A549 (cell line): ENCODE results near the gene FOXM1. TPM values are rescaled to one million over a fixed set of nuclear protein-coding genes. Genes with fewer than 3 reads are reported as not detected.

Source experiments
- ATAC-seq, 2 experiments: fragments of 200-7000 bp in 1 of 2; fragments of >200 bp in 1 of 2; cut with Nextera tagmentation in 1 of 2; cut with Tn5 transposase in 1 of 2; 3 replicates each; pipeline versions ENCODE4 v1.8.0 to v1.9.1; 2018 to 2020; ENCODE audit warnings: mild to moderate bottlenecking in 1 of 2, moderate library complexity in 1 of 2
- CTCF ChIA-PET: fragments of 300-600 bp; sonication (Branson Sonifier 250); formaldehyde crosslinking; extraction: SDS; loops from one replicate; lab custom pipeline; 2021; ENCODE audit warnings: antibody characterized with exemption, inconsistent platforms; lab: Yijun Ruan, JAX
- POLR2A ChIA-PET: fragments of 350-600 bp; formaldehyde crosslinking; extraction: SDS; loops from one replicate; lab custom pipeline; 2021; ENCODE audit warnings: antibody characterized with exemption, inconsistent platforms; lab: Yijun Ruan, JAX
- DNase-seq, 2 experiments: peaks; one replicate each; pipeline versions ENCODE4 v3.0.0 to v3.0.0-alpha.2; 2011 to 2016; ENCODE audit warnings: low read depth in 1 of 2, low spot score in 1 of 2
- FAIRE-seq: peaks from 2 replicates; lab custom pipeline; 2011; peaks lifted over from hg19 to GRCh38; lab: Jason Lieb, UNC
- H3K27ac ChIP-seq, 2 experiments: fragments of >200 bp; sonication (Bioruptor Twin); formaldehyde crosslinking; 3 replicates each; pipeline ENCODE4 v1.5.1; 2016 to 2017
- H3K4me1 ChIP-seq: fragments of >200 bp; sonication (Bioruptor Twin); formaldehyde crosslinking; 3 replicates; pipeline ENCODE4 v1.6.1; 2016
- H3K4me2 ChIP-seq: fragments of >200 bp; sonication (Bioruptor Twin); formaldehyde crosslinking; 3 replicates; pipeline ENCODE4 v1.6.1; 2016
- H3K4me3 ChIP-seq: fragments of >200 bp; sonication (Bioruptor Twin); formaldehyde crosslinking; 3 replicates; pipeline ENCODE4 v1.5.1; 2016
- H3K9me3 ChIP-seq: fragments of >200 bp; sonication (Bioruptor Twin); formaldehyde crosslinking; 3 replicates; pipeline ENCODE4 v1.6.1; 2016
- BHLHE40 ChIP-seq: IDR thresholded peaks from 2 replicates; pipeline ENCODE4 v1.6.1; 2012; ENCODE audit warnings: low read depth, low read length, inconsistent platforms
- CBX2 ChIP-seq: fragments of 200-600 bp; sonication (generic); IDR thresholded peaks from 2 replicates; pipeline ENCODE4 v1.6.1; 2016; ENCODE audit warnings: low read depth, mild to moderate bottlenecking, borderline replicate concordance
- EHMT2 ChIP-seq: fragments of 200-600 bp; sonication (generic); IDR thresholded peaks from 2 replicates; pipeline ENCODE4 v1.6.1; 2016; ENCODE audit warnings: antibody characterized with exemption, low read depth, mild to moderate bottlenecking, moderate library complexity
- ESRRA ChIP-seq: fragments of 150-350 bp; IDR thresholded peaks from 2 replicates; pipeline ENCODE4 v1.6.1; 2014; ENCODE audit warnings: mild to moderate bottlenecking, low read length, borderline replicate concordance
- GATA3 ChIP-seq: IDR thresholded peaks from 2 replicates; pipeline ENCODE4 v1.6.1; 2012; ENCODE audit warnings: borderline replicate concordance
- HDAC2 ChIP-seq: fragments of 200-600 bp; sonication (generic); IDR thresholded peaks from 2 replicates; pipeline ENCODE4 v1.6.1; 2016
- HOXA7 ChIP-seq: fragments of 250-450 bp; sonication (Bioruptor Pico); IDR thresholded peaks from 2 replicates; pipeline ENCODE4 v1.5.0; 2020; ENCODE audit warnings: mild to moderate bottlenecking, moderate library complexity
- HOXB13 ChIP-seq: fragments of 250-450 bp; sonication (Bioruptor Pico); IDR thresholded peaks from 2 replicates; pipeline ENCODE4 v1.5.0; 2020; ENCODE audit warnings: low read depth, mild to moderate bottlenecking, moderate library complexity
- KDM1A ChIP-seq: fragments of 200-600 bp; sonication (generic); IDR thresholded peaks from 2 replicates; pipeline ENCODE4 v1.6.1; 2016; ENCODE audit warnings: low read depth, mild to moderate bottlenecking
- MAFK ChIP-seq: fragments of 450-650 bp; IDR thresholded peaks from 2 replicates; pipeline ENCODE4 v1.6.1; 2014; ENCODE audit not compliant: partially characterized antibody
- MAZ ChIP-seq: fragments of 150-350 bp; IDR thresholded peaks from 2 replicates; pipeline ENCODE4 v1.6.1; 2014; ENCODE audit warnings: antibody characterized with exemption, low read depth, low read length, borderline replicate concordance
- NR3C1 ChIP-seq: fragments of >200 bp; sonication (Bioruptor Twin); formaldehyde crosslinking; IDR thresholded peaks from 3 replicates; pipeline ENCODE4 v1.6.1; 2017
- PHF8 ChIP-seq: fragments of 200-600 bp; sonication (generic); IDR thresholded peaks from 2 replicates; pipeline ENCODE4 v1.6.1; 2016; ENCODE audit warnings: low read depth, mild to moderate bottlenecking, antibody characterized with exemption, moderate library complexity, borderline replicate concordance
- POLR2A ChIP-seq: IDR thresholded peaks from 2 replicates; pipeline ENCODE4 v1.6.1; 2012; ENCODE audit warnings: mild to moderate bottlenecking, low read length
- RCOR1 ChIP-seq: fragments of 150-350 bp; IDR thresholded peaks from 2 replicates; pipeline ENCODE4 v1.6.1; 2014; ENCODE audit warnings: antibody characterized with exemption, low read length, low read depth
- RFX5 ChIP-seq: fragments of 450-650 bp; IDR thresholded peaks from 2 replicates; pipeline ENCODE4 v1.7.1; 2014; ENCODE audit warnings: antibody characterized with exemption, mild to moderate bottlenecking, moderate library complexity
- RNF2 ChIP-seq: fragments of 200-600 bp; sonication (generic); IDR thresholded peaks from 2 replicates; pipeline ENCODE4 v1.6.1; 2016; ENCODE audit warnings: low read depth, mild to moderate bottlenecking, antibody characterized with exemption, moderate library complexity, borderline replicate concordance
- SMC3 ChIP-seq: fragments of >200 bp; sonication (Bioruptor Twin); formaldehyde crosslinking; IDR thresholded peaks from 3 replicates; pipeline ENCODE4 v1.6.1; 2018; ENCODE audit warnings: inconsistent platforms
- SREBF2 ChIP-seq: fragments of 450-650 bp; IDR thresholded peaks from 2 replicates; pipeline ENCODE4 v1.6.1; 2014; ENCODE audit warnings: mild to moderate bottlenecking, moderate library complexity
- TFCP2L1 ChIP-seq: fragments of 250-450 bp; sonication (Bioruptor Pico); IDR thresholded peaks from 2 replicates; pipeline ENCODE4 v1.5.0; 2021; ENCODE audit warnings: mild to moderate bottlenecking
- ZFP36 ChIP-seq: fragments of 450-650 bp; IDR thresholded peaks from 2 replicates; pipeline ENCODE4 v1.6.1; 2014; ENCODE audit warnings: borderline replicate concordance; ENCODE audit not compliant: partially characterized antibody
- WGBS: methylation state at CpG from one replicate; pipeline ENCODE4 v1.1.6; 2017; ENCODE audit errors: missing lambda C conversion rate; 5-methylcytosine and 5-hydroxymethylcytosine counted together
- polyA plus RNA-seq, 4 experiments: library from polyadenylated mRNA; depleted of rRNA in 3 of 4; stranded (reverse); fragments of >200 nt; fragmentation: RNase III in 1 of 4; extraction: RNeasy Plus Mini Kit Qiagen cat#74134 plus additional on column Dnase treatment in 1 of 4; gene quantifications; 2 replicates in 3 of 4; 3 replicates in 1 of 4; pipeline ENCODE4 v1.2.3, GENCODE V29; 2011 to 2017
- TF ChIP-seq, protein P1 (sequence below): IDR thresholded peaks from 2 replicates; pipeline ENCODE4 v1.6.1; 2012
- TF ChIP-seq, protein P2 (sequence below): fragments of 450-650 bp; IDR thresholded peaks from 2 replicates; pipeline ENCODE4 v1.6.1; 2014; ENCODE audit warnings: antibody characterized with exemption
- TF ChIP-seq, protein P3 (sequence below): fragments of 200-600 bp; sonication (generic); IDR thresholded peaks from 2 replicates; pipeline ENCODE4 v1.6.1; 2016; ENCODE audit warnings: antibody characterized with exemption, mild to moderate bottlenecking, moderate library complexity
- TF ChIP-seq, protein P4 (sequence below): fragments of >200 bp; sonication (Bioruptor Twin); formaldehyde crosslinking; IDR thresholded peaks from 3 replicates; pipeline ENCODE4 v1.6.1; 2016
- TF ChIP-seq, protein P5 (sequence below): IDR thresholded peaks from 2 replicates; pipeline ENCODE4 v1.6.1; 2012

Gene FOXM1
- polyA plus RNA-seq, 2 of the 4 experiments (the other 2 are of a cell fraction): 40.3 to 84.0 TPM

DNA sequence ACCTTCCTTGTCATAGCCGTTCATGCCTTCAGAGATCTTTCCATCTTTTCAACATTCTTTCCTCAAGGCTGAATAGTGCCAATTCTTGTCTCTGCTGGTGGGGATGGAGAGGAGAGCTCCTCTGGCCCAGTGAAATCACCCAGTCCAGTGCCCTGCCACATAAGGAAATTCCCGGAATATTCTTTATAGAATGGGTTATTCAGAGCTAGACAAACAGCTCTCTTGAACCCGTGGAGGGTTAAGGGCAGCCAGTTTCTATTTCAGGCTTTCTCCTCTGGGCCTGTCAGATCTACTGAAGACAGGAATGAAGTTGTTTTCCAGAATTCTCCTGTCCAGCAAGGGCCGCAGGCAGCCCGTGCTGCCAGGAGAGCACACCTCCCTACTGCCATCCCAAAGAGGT is 34.0 kb downstream of the FOXM1 start (continued):
- no peak for TF ChIP-seq HDAC2

DNA sequence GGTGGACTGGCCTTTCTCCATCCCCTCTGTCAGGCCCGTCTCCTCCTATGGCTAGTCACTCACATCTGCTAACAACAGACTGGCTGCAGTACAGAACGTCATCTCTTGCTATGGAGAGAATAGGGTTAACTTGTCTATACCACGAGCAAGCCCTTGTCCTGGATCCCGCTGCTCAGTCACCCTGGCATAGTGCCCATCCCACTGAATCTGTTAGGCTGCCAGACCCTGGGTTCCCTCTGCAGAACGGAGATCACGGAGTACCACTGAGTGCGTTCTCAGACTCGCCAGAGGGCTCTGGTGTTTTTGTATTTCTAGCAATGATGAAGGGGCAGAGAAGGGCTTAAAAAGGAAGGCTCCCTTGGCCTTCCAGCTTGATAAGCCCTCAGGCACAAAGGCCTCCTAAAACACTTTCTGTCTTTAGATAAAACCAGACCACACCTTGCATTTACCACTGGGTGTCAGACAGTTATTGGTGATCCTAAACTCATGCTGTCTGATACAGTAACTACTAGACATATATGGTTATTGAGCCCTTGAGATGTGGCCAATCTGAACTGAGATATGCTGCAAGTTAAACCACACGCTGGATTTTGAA is 35.8 kb downstream of the FOXM1 start:
- ATAC-seq (no peak; a peak in 1 of 6 replicates), DNase-seq (no peak), FAIRE-seq (no peak)
- H3K4me2 ChIP-seq: no peak overlapping the region
- TF ChIP-seq RFX5: no peak
- no peak for TF ChIP-seq NR3C1
- TF ChIP-seq ESRRA: no peak
- TF ChIP-seq RCOR1: no peak
- TF ChIP-seq TFCP2L1 (CRISPR knock-in tag): no peak
- no peak for TF ChIP-seq POLR2A
- no peak for TF ChIP-seq HOXB13 (CRISPR knock-in tag)
- TF ChIP-seq EHMT2: no peak
- no peak for TF ChIP-seq MAFK
- no peak for TF ChIP-seq BHLHE40
- TF ChIP-seq HOXA7: no peak
- no peak for TF ChIP-seq MAZ
- no peak for TF ChIP-seq PHF8
- TF ChIP-seq KDM1A: no peak
- no peak for TF ChIP-seq ZFP36
- no peak for TF ChIP-seq CBX2
- H3K4me3 ChIP-seq: no peak overlapping the region
- WGBS: 75% methylated on average over 9 of the region's 9 CpGs
- POLR2A ChIA-PET: no interaction called here
- H3K27ac ChIP-seq: no peak overlapping the region
- H3K4me1 ChIP-seq: 0 out of 3 replicates have a peak, but pooled peaks cover 4% of the 10 kb centered on the region
- CTCF ChIA-PET: interaction anchor here (1.6 kb wide), 1 partner anchor 13 kb away, joined by 9 read pairs; no protein-coding TSS in a partner anchor
- no peaks in the 10 kb centered on the region for H3K9me3 ChIP-seq

DNA sequence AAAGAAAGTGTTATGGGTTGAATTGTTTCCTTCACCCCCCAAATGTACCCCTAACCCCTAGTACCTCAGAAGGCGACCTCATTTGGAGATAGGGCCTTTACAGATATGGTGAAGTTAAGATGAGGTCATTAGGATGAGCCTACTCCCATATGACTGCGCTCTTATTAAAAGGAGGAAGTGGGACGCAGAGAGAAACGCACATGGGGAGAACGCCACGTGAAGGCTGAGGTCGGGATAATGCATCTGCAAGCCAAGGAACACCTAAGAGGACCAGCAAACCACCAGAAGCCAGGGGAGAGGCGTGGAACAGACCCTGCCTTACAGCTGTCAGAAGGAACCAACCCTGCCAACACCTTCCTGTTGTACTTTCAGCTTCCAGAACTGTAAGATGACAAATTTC is 40.4 kb downstream of the FOXM1 start:
- ChIA-PET POLR2A (no interaction called here), CTCF (interaction anchor here (1.1 to 3.2 kb wide), 4 partner anchors 9 to 108 kb away, joined by 3 to 18 read pairs (median 3); no protein-coding TSS in a partner anchor)
- no peaks in the 10 kb centered on the region for H3K4me1 ChIP-seq
- no peak overlapping the region for H3K27ac ChIP-seq
- no peak overlapping the region for H3K4me2 ChIP-seq
- ATAC-seq (no peak), DNase-seq (no peak), FAIRE-seq (no peak)
- WGBS: 88% methylated on average over 8 of the region's 8 CpGs
- H3K4me3 ChIP-seq: no peak overlapping the region
- TF ChIP-seq MAZ (no peak), CBX2 (no peak), SREBF2 (no peak), HDAC2 (no peak), SMC3 (no peak), GATA3 (no peak), RNF2 (no peak), MAFK (no peak)
- TF ChIP-seq, protein P1, sequence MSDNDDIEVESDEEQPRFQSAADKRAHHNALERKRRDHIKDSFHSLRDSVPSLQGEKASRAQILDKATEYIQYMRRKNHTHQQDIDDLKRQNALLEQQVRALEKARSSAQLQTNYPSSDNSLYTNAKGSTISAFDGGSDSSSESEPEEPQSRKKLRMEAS: no peak
- TF ChIP-seq, protein P2, sequence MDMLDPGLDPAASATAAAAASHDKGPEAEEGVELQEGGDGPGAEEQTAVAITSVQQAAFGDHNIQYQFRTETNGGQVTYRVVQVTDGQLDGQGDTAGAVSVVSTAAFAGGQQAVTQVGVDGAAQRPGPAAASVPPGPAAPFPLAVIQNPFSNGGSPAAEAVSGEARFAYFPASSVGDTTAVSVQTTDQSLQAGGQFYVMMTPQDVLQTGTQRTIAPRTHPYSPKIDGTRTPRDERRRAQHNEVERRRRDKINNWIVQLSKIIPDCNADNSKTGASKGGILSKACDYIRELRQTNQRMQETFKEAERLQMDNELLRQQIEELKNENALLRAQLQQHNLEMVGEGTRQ: no peak
- TF ChIP-seq, protein P3, sequence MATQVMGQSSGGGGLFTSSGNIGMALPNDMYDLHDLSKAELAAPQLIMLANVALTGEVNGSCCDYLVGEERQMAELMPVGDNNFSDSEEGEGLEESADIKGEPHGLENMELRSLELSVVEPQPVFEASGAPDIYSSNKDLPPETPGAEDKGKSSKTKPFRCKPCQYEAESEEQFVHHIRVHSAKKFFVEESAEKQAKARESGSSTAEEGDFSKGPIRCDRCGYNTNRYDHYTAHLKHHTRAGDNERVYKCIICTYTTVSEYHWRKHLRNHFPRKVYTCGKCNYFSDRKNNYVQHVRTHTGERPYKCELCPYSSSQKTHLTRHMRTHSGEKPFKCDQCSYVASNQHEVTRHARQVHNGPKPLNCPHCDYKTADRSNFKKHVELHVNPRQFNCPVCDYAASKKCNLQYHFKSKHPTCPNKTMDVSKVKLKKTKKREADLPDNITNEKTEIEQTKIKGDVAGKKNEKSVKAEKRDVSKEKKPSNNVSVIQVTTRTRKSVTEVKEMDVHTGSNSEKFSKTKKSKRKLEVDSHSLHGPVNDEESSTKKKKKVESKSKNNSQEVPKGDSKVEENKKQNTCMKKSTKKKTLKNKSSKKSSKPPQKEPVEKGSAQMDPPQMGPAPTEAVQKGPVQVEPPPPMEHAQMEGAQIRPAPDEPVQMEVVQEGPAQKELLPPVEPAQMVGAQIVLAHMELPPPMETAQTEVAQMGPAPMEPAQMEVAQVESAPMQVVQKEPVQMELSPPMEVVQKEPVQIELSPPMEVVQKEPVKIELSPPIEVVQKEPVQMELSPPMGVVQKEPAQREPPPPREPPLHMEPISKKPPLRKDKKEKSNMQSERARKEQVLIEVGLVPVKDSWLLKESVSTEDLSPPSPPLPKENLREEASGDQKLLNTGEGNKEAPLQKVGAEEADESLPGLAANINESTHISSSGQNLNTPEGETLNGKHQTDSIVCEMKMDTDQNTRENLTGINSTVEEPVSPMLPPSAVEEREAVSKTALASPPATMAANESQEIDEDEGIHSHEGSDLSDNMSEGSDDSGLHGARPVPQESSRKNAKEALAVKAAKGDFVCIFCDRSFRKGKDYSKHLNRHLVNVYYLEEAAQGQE: no peak
- TF ChIP-seq, protein P4, sequence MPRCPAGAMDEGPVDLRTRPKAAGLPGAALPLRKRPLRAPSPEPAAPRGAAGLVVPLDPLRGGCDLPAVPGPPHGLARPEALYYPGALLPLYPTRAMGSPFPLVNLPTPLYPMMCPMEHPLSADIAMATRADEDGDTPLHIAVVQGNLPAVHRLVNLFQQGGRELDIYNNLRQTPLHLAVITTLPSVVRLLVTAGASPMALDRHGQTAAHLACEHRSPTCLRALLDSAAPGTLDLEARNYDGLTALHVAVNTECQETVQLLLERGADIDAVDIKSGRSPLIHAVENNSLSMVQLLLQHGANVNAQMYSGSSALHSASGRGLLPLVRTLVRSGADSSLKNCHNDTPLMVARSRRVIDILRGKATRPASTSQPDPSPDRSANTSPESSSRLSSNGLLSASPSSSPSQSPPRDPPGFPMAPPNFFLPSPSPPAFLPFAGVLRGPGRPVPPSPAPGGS: no peak
- TF ChIP-seq, protein P5, sequence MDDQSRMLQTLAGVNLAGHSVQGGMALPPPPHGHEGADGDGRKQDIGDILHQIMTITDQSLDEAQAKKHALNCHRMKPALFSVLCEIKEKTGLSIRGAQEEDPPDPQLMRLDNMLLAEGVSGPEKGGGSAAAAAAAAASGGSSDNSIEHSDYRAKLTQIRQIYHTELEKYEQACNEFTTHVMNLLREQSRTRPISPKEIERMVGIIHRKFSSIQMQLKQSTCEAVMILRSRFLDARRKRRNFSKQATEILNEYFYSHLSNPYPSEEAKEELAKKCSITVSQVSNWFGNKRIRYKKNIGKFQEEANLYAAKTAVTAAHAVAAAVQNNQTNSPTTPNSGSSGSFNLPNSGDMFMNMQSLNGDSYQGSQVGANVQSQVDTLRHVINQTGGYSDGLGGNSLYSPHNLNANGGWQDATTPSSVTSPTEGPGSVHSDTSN: no peak
- H3K9me3 ChIP-seq: no peaks in the 10 kb centered on the region
